ENCODE measurements around the gene MTCL1. TPM values are rescaled to one million over a fixed set of nuclear protein-coding genes. Genes with fewer than 3 reads are reported as not detected.

The MTCL1 gene
- polyA plus RNA-seq, 1 experiment = 56.6 TPM

DNA sequence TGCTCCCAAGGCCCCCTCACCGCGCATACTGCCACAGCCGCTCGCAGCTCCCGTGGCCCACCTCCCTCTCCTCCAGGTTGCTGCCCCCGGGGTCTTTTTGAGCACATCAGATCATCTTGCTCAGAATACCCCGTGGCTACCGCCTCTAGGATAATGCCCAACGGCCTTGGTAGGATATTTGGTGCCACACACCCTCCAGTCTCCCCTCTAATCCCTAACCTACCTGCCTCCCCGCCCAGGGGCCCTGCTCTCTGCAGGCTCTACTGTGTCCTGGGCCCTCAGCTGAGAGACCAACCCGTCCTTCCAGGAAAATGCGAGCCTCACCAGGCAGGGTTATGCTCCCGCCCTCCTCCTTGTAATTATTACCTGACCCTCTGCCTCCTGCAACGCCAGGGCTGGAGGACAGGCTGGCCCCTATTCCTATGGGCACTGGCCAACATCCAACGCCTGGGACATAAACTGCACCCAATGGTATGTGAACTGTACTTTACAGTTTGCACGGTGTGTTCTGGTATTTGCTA, 1.5 kb upstream of the MTCL1 start:
- TF ChIP-seq, protein P1, sequence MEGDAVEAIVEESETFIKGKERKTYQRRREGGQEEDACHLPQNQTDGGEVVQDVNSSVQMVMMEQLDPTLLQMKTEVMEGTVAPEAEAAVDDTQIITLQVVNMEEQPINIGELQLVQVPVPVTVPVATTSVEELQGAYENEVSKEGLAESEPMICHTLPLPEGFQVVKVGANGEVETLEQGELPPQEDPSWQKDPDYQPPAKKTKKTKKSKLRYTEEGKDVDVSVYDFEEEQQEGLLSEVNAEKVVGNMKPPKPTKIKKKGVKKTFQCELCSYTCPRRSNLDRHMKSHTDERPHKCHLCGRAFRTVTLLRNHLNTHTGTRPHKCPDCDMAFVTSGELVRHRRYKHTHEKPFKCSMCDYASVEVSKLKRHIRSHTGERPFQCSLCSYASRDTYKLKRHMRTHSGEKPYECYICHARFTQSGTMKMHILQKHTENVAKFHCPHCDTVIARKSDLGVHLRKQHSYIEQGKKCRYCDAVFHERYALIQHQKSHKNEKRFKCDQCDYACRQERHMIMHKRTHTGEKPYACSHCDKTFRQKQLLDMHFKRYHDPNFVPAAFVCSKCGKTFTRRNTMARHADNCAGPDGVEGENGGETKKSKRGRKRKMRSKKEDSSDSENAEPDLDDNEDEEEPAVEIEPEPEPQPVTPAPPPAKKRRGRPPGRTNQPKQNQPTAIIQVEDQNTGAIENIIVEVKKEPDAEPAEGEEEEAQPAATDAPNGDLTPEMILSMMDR (IDR thresholded peaks at IDR 0.05; ENCODE audit: low read depth, low read length) = no peak
- Histone ChIP-seq H3K27me3 (ENCODE audit: control insufficient read depth, insufficient read depth, low read length) (no peaks in the 10 kb centered on the region), H3K27ac (ENCODE audit: low read depth, low read length) (no peak overlapping the region), H3K4me3 (ENCODE audit: low read depth, low read length) (no peak overlapping the region), H3K9me3 (ENCODE audit: control insufficient read depth, insufficient read depth, low read length) (no peaks in the 10 kb centered on the region; the same call in 1 of the 2 replicates)
- POLR2A ChIA-PET = interaction anchor here (1.7 to 2.0 kb wide), 2 partner anchors 97 to 314 kb away, joined by 4 to 16 read pairs; no protein-coding TSS in a partner anchor
- no peak for DNase-seq (ENCODE audit: low read depth, low spot score)
- CTCF ChIA-PET = interaction anchor here (1.0 to 1.7 kb wide), 3 partner anchors 284 to 370 kb away, joined by 3 to 9 read pairs (median 3); no protein-coding TSS in a partner anchor

DNA sequence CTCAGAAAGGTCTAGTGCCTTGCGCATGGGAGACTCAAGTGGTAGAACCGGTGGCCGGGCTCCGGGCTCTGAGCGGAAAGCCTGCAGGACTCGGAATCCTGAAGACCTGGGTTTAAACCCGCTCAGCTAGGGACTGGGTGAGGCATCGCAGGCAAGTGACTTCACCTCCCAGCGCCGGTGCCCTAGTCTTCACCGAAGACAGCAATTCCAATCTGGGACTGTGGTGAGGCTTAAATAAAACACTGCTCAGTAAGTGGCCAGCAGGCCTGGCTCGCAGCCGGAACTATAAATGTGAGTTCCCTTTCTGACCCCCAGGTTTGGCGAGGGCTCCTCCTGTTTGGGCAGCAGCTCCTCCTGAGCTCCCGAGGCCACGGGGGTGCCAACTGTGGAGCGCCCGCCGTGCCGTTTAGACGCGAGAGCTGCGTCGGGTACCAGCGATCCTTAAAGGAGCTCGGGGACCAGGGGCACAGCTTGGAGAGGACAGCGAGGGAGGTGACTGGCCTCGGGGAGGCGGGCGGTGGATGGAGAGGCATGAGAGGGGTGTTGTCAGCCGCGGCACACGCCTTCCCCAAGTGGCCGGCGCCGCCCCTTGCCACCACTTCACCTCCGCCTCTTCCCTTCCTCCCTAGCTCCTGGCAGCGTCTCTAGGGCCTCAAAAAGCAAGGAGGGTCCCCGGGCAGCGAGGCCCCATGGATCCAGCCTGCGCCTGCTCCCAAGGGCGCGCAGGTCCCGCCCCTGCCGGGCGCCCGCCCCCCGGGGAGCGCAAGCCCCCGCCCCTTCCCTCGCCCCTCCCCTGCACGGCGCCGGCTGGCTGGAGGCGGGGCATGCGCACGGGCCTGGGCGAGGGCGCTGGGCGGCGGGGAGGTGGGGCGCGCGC, 757 bp upstream of the MTCL1 start:
- peak; percentile 63 for DNase-seq (ENCODE audit: low read depth, low spot score)
- peak overlapping the region; percentile 56 for H3K4me3 ChIP-seq (ENCODE audit: low read depth, low read length)
- H3K27ac ChIP-seq (ENCODE audit: low read depth, low read length) = peak overlapping the region; percentile 87
- no peaks in the 10 kb centered on the region for H3K27me3 ChIP-seq (ENCODE audit: control insufficient read depth, insufficient read depth, low read length)
- ChIA-PET POLR2A (interaction anchor here (0.8 to 2.0 kb wide), 5 partner anchors 39 to 313 kb away, joined by 3 to 16 read pairs (median 4); no protein-coding TSS in a partner anchor), CTCF (interaction anchor here (0.8 to 1.3 kb wide), 3 partner anchors 8 to 369 kb away, joined by 3 to 4 read pairs (median 3); no protein-coding TSS in a partner anchor)
- H3K9me3 ChIP-seq (ENCODE audit: control insufficient read depth, insufficient read depth, low read length) = no peaks in the 10 kb centered on the region; the same call in 1 of the 2 replicates
- TF ChIP-seq, protein P1 (IDR thresholded peaks at IDR 0.05; ENCODE audit: low read depth, low read length) = no peak

DNA sequence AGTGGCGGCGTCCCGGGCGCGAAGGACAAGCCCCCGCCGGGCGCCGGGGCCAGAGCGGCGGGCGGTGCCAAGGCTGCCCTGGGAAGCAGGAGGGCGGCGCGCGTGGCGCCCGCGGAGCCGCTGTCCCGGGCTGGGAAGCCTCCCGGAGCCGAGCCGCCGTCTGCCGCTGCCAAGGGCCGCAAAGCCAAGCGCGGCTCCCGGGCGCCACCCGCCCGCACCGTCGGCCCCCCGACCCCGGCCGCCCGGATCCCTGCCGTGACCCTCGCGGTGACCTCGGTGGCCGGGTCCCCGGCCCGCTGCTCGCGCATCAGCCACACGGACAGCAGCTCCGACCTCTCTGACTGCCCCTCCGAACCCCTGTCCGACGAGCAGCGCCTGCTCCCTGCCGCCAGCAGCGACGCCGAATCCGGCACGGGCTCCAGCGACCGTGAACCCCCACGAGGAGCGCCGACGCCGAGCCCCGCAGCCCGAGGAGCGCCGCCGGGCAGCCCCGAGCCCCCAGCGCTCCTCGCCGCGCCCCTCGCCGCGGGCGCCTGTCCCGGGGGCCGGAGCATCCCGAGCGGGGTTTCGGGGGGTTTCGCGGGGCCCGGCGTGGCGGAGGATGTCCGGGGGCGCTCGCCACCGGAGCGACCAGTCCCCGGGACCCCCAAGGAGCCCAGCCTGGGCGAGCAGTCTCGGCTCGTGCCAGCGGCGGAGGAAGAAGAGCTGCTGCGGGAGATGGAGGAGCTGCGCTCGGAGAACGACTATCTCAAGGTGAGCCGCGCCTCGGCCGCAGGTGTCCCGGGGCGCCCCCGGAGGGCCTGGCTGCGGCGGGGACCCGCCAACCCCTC, 820 bp downstream of the MTCL1 start:
- TF ChIP-seq, protein P1 (IDR thresholded peaks at IDR 0.05; ENCODE audit: low read depth, low read length) = no peak
- ChIA-PET CTCF (interaction anchor here (1.3 to 1.8 kb wide), 3 partner anchors 10 to 282 kb away, joined by 4 to 6 read pairs (median 5); no protein-coding TSS in a partner anchor), POLR2A (interaction anchor here (1.6 to 2.0 kb wide), 4 partner anchors 41 to 95 kb away, joined by 3 to 16 read pairs (median 7); no protein-coding TSS in a partner anchor)
- no peak for DNase-seq (ENCODE audit: low read depth, low spot score)
- Histone ChIP-seq H3K27me3 (ENCODE audit: control insufficient read depth, insufficient read depth, low read length) (no peaks in the 10 kb centered on the region), H3K9me3 (ENCODE audit: control insufficient read depth, insufficient read depth, low read length) (no peaks in the 10 kb centered on the region; the same call in 1 of the 2 replicates), H3K27ac (ENCODE audit: low read depth, low read length) (peak overlapping the region; percentile 80), H3K4me3 (ENCODE audit: low read depth, low read length) (peak overlapping the region; percentile 82)

DNA sequence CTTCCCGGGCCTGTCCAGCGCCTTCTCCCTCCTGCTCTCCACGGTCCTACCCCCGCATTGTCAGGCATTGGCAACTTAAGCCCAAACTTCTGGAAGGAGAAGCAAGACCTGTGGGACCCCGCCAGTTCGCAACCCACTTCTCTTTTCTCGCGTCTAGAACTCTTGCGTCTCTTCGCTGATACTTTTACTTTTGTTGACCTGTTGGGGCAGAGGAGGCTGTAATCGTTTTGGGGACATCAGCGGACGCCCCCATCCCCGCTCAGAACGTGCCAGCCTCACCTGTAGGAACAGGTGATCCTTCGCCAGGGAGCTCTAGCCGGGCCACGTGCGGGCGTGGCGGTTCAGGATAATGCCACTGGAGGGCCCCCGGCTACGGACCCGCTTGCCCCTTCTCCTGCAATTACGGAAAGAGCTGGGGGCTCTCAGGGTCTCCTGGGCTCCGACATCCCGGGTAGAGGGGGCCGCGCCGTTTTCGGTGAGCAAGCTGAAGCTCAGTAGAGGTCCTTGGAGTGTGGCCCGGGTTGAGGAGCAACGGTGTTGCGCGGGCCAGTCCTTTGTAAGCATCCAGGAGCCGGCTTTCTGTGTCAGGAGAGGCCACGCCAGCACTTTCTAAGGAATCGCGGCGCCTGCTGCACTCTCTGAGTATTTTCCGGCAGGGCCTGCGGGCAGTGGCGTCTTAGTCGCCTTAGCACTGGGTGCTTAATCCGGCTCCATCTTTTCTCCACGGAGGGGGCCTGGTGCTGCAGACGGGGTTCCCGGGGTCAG, 1.6 kb downstream of the MTCL1 start:
- Histone ChIP-seq H3K4me3 (ENCODE audit: low read depth, low read length) (peak overlapping the region; percentile 82), H3K27me3 (ENCODE audit: control insufficient read depth, insufficient read depth, low read length) (no peaks in the 10 kb centered on the region), H3K27ac (ENCODE audit: low read depth, low read length) (peak overlapping the region; percentile 80), H3K9me3 (ENCODE audit: control insufficient read depth, insufficient read depth, low read length) (no peaks in the 10 kb centered on the region; the same call in 1 of the 2 replicates)
- no peak for DNase-seq (ENCODE audit: low read depth, low spot score)
- TF ChIP-seq, protein P1 (IDR thresholded peaks at IDR 0.05; ENCODE audit: low read depth, low read length) = peak; percentile 27; the same call in 1 of the 2 replicates
- CTCF ChIA-PET = interaction anchor here (0.8 to 1.8 kb wide), 6 partner anchors 11 to 281 kb away, joined by 3 to 6 read pairs (median 4); no protein-coding TSS in a partner anchor
- POLR2A ChIA-PET = interaction anchor here (1.6 kb wide), 2 partner anchors 41 to 43 kb away, joined by 3 to 5 read pairs; no protein-coding TSS in a partner anchor

Measured in AG04450 (cell line).